Loucy (cell line): ENCODE results near the gene GATB.

Source experiments
- H2AFZ ChIP-seq: fragments of 200-600 bp; sonication (generic); 2 replicates; pipeline ENCODE4 v1.6.0; 2016; ENCODE audit warnings: antibody characterized with exemption, mild to moderate bottlenecking, low read length, moderate library complexity
- H3F3A ChIP-seq: fragments of 200-600 bp; 2 replicates; pipeline ENCODE4 v1.6.0; 2016; ENCODE audit warnings: antibody characterized with exemption, low read depth, mild to moderate bottlenecking
- H3K27me3 ChIP-seq: fragments of 200-600 bp; sonication (generic); 2 replicates; pipeline ENCODE4 v1.6.1; 2014; ENCODE audit warnings: low read length, mild to moderate bottlenecking; ENCODE audit not compliant: insufficient read depth, poor library complexity, severe bottlenecking
- H3K36me3 ChIP-seq: fragments of 200-600 bp; sonication (generic); 2 replicates; pipeline ENCODE4 v1.6.1; 2016; ENCODE audit warnings: low read length; ENCODE audit not compliant: insufficient read depth
- H3K4me1 ChIP-seq: fragments of 200-600 bp; sonication (generic); 2 replicates; pipeline ENCODE4 v1.5.1; 2014; ENCODE audit warnings: low read length, mild to moderate bottlenecking; ENCODE audit not compliant: insufficient read depth, poor library complexity, severe bottlenecking
- H3K4me2 ChIP-seq: fragments of 200-600 bp; sonication (generic); 2 replicates; pipeline ENCODE4 v1.6.0; 2014; ENCODE audit warnings: antibody characterized with exemption, low read length, low read depth, mild to moderate bottlenecking; ENCODE audit not compliant: poor library complexity, severe bottlenecking
- H3K4me3 ChIP-seq: fragments of 200-600 bp; sonication (generic); 2 replicates; pipeline ENCODE4 v1.5.1; 2014; ENCODE audit warnings: low read length, mild to moderate bottlenecking, mixed read lengths; ENCODE audit not compliant: poor library complexity, severe bottlenecking
- H3K79me2 ChIP-seq: fragments of 200-600 bp; sonication (generic); 2 replicates; pipeline ENCODE4 v1.6.1; 2014; ENCODE audit warnings: low read length; ENCODE audit not compliant: insufficient read depth
- H3K9ac ChIP-seq: fragments of 200-600 bp; sonication (generic); 2 replicates; pipeline ENCODE4 v1.6.0; 2014; ENCODE audit warnings: mild to moderate bottlenecking, low read depth, low read length, moderate library complexity; ENCODE audit not compliant: poor library complexity, severe bottlenecking
- H3K9me2 ChIP-seq: fragments of 200-600 bp; sonication (generic); replicated peaks from 2 replicates; pipeline ENCODE4 v1.6.1; 2016; ENCODE audit warnings: low read depth, low read length, mixed read lengths
- H3K9me3 ChIP-seq: fragments of 200-600 bp; sonication (generic); 2 replicates; pipeline ENCODE4 v1.6.1; 2014; ENCODE audit warnings: mild to moderate bottlenecking, antibody characterized with exemption, low read length, low read depth; ENCODE audit not compliant: insufficient read depth
- H4K20me1 ChIP-seq: fragments of 200-600 bp; sonication (generic); 2 replicates; pipeline ENCODE4 v1.6.0; 2014; ENCODE audit warnings: antibody characterized with exemption, low read length, mild to moderate bottlenecking; ENCODE audit not compliant: insufficient read depth, poor library complexity, severe bottlenecking
- CTCF ChIP-seq: fragments of 200-600 bp; sonication (generic); conservative IDR thresholded peaks from 2 replicates; pipeline ENCODE4 v1.5.1; 2014; ENCODE audit warnings: mild to moderate bottlenecking, antibody characterized with exemption, low read length
- EZH2phosphoT487 ChIP-seq: fragments of 200-600 bp; IDR thresholded peaks from 2 replicates; pipeline ENCODE4 v1.6.1; 2018; ENCODE audit warnings: antibody characterized with exemption, mild to moderate bottlenecking, moderate library complexity, borderline replicate concordance

Gene GATB

GRCh38 chr4:151638295-151638858, 122.4 kb downstream of the GATB start:
- Histone ChIP-seq H3K27me3 (no peaks in the 10 kb centered on the region), H3K79me2 (no peaks in the 10 kb centered on the region), H2AFZ (no peak overlapping the region), H3K9me2 (no peaks in the 10 kb centered on the region), H3K4me3 (no peak overlapping the region), H4K20me1 (no peaks in the 10 kb centered on the region), H3K9ac (no peak overlapping the region), H3F3A (no peaks in the 10 kb centered on the region), H3K36me3 (no peaks in the 10 kb centered on the region), H3K4me2 (no peak overlapping the region), H3K4me1 (no peaks in the 10 kb centered on the region), H3K9me3 (no peaks in the 10 kb centered on the region)
- TF ChIP-seq EZH2phosphoT487 (no peak), CTCF (no peak)

GRCh38 chr4:151631349-151631748, 129.5 kb downstream of the GATB start:
- TF ChIP-seq EZH2phosphoT487, result no peak
- no peak for TF ChIP-seq CTCF
- H3K4me1 ChIP-seq, result peaks cover 6% of the 10 kb centered on the region
- H3K9me3 ChIP-seq, result no peaks in the 10 kb centered on the region

GRCh38 chr4:151629097-151629783, 131.6 kb downstream of the GATB start:
- no peak overlapping the region for H3K4me3 ChIP-seq
- no peak overlapping the region for H3K4me2 ChIP-seq
- no peaks in the 10 kb centered on the region for H4K20me1 ChIP-seq
- no peaks in the 10 kb centered on the region for H3K9me3 ChIP-seq
- H3K4me1 ChIP-seq, result peaks cover 6% of the 10 kb centered on the region
- H3K27me3 ChIP-seq, result no peaks in the 10 kb centered on the region
- no peaks in the 10 kb centered on the region for H3F3A ChIP-seq
- H3K36me3 ChIP-seq, result no peaks in the 10 kb centered on the region
- no peaks in the 10 kb centered on the region for H3K79me2 ChIP-seq
- TF ChIP-seq EZH2phosphoT487 (no peak), CTCF (no peak)
- H2AFZ ChIP-seq, result no peak overlapping the region
- no peaks in the 10 kb centered on the region for H3K9me2 ChIP-seq
- H3K9ac ChIP-seq, result no peak overlapping the region

More at GRCh38 chr4:151631349-151631748, 129.5 kb downstream of the GATB start:
- Histone ChIP-seq H2AFZ (no peak overlapping the region), H3K4me2 (no peak overlapping the region), H3K9ac (no peak overlapping the region), H3K9me2 (no peaks in the 10 kb centered on the region), H4K20me1 (no peaks in the 10 kb centered on the region), H3F3A (no peaks in the 10 kb centered on the region), H3K4me3 (no peak overlapping the region), H3K27me3 (no peaks in the 10 kb centered on the region), H3K36me3 (no peaks in the 10 kb centered on the region), H3K79me2 (no peaks in the 10 kb centered on the region)
